Endometrial microvascular endothelial cells (primary cell): ENCODE measurements around the gene ANKRD44. TPM values are rescaled to one million over a fixed set of nuclear protein-coding genes. Genes with fewer than 3 reads are reported as not detected.
"Not testable (repeated sequence)": the region's sequence is repeated elsewhere in the genome, so short reads cannot be mapped to it uniquely, and the experiment has no call there.

Experiments used
- in situ Hi-C: cut with HindIII; loops from 2 replicates; pipeline ENCODE4 v1.10.0; 2017; ENCODE audit warnings: low sequenced_read_pairs, low pct_unique_long_range_greater_than_20kb; ENCODE audit errors: inconsistent ontology term
- total RNA-seq: library from RNA; depleted of rRNA; stranded (reverse); fragments of >200 nt; gene quantifications from one replicate; pipeline ENCODE4 v1.2.3, GENCODE V29; 2015; ENCODE audit errors: inconsistent ontology term

ANKRD44 gene
- total RNA-seq, 1 donor from 2014 or later = 1.8 TPM

DNA sequence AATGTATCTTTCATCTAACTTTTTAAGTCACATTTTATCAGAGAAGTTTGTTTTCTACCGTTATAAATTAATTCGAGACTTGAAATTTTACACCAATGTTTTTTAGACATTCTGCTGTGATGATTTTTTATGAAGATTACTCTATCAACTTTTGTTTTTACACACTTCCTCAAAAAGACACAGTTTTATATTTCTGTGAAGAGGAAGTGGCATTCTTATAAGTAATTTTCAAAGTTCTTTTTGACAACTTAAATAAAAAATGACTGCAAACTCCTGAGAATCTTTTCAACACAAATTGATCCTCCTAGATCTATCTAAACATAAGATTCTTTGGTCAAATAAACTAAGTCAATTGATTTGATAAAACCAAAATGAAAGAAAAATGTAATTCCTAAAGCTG, 13.7 kb downstream of the ANKRD44 start:
- in situ Hi-C loops = no loop called here

DNA sequence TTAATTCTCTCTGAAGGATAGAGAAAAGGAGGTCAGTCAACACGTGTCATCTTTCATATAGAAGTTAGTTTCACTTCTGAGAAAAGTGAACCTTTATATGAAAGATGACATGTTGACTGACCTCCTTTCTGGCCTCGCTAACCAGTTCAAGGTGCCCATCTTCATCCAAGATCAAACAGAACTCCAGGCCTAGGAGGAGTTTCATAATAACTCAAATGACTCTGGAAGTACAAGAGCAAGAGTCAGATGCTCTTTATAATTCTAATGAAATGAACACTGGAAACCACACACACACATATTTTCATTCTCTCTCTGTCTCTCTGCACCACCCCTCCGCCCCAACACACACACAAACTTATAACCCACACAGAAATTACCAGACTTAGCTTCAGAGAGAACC, 16.3 kb downstream of the ANKRD44 start:
- in situ Hi-C loops = no loop called here

DNA sequence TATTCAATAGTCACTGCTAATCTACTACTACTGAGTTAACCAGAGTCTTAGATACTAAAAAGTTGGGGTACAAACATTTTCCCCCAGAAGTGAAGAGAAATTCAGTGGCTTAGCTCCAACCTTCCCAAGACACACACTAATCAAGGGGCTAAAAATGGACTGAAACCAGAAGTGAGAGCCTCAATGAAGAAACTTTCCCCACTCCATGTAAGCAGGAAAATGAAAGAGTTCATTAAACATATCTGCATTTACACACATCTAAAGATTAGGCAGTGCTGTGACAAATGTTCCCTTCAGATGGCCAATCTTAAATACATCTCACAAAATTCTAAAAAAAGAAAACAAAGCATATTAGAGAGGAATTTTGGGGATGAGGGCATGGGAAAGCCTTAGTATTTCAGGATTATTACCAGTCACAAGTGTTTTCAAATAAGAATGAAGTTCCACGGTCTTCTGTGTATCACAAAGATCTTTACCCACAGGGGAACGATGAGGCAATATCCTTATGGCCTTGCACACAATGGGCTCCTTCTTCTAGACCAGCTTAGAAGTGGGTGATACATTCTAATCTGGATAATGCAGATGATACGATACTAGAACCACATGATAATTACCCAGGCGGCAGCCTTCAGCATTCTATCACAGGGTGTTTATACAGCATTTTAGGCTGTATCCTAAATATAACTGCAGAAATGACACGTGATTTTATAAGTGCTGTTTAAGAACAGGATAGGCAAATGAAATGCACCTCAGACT, 17.1 kb downstream of the ANKRD44 start:
- in situ Hi-C loops = no loop called here

- in situ Hi-C loops = no loop called here
Measured at GRCh38 chr2:197292619-197293018, 18.0 kb downstream of the ANKRD44 start.

DNA sequence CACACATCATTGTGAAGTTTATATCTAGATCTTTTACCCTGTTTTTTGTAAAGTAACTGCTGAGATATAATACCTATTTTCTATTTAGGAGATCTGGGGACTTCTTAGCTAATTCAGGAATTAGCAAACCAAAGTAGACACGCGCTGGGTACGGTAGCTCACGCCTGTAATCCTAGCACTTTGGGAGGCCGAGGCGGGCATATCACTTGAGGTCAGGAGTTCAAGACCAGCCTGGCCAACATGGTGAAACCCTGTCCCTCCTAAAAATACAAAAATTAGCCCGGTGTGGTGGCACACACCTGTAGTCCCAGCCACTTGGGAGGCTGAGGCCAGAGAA, 23.0 kb downstream of the ANKRD44 start:
- in situ Hi-C loops = not testable (repeated sequence)

DNA sequence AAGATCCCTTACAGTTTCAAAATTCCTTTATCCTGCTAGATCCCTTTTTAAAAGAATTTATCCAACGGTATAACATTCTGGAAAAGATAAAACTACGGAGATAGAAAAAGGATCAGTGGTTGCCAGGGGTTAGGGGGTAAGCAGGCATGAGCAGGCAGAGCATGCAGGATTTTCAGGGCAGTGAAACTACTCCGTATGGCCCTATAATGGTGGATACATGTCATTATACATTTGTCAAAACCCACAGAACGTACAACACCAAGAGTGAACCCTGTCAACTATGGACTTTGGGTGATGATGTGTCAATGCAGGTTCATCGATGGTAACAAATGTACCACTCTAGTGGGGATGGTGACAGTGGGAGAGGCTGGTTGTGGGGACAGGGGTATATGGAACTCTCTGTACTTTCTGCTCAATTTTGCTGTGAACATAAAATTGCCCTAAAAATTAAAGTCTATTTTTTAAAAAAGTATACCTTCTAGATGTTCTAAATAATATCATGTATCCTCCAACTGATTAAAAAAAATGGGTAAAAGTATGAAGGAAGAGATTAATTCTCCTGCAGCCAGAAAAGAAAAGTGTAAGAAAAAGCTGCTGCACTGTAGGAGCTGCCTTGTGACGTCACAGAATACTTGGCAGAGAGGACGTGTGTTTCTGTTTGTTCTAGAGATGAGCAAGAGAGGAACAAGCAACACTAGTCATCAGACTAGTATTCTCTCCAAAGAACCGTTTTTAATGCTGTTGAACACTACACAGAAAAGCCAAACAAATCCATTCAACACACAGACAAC, 23.6 kb downstream of the ANKRD44 start:
- in situ Hi-C loops = no loop called here

- in situ Hi-C loops = no loop called here
Measured at GRCh38 chr2:197285361-197285760, 25.2 kb downstream of the ANKRD44 start.

DNA sequence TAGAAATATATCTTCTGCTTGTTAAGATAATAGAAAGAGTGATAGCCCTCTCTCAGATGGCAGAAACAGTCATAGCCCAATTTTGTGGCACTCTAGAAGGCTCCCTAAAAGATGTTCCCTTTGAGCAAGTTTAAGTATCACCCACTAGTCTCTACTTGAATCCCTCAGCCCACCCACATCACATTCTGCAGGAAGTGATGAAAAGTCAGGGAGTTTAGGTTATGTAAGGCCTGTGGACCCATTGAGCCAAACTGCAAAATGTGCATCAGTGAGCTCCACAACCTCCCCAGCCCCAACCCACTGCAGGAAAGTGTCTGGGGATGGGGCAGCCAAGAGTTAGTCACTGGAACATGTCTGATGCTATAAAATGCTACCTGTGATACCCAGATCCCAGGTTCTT, 25.6 kb downstream of the ANKRD44 start:
- in situ Hi-C loops = no loop called here

DNA sequence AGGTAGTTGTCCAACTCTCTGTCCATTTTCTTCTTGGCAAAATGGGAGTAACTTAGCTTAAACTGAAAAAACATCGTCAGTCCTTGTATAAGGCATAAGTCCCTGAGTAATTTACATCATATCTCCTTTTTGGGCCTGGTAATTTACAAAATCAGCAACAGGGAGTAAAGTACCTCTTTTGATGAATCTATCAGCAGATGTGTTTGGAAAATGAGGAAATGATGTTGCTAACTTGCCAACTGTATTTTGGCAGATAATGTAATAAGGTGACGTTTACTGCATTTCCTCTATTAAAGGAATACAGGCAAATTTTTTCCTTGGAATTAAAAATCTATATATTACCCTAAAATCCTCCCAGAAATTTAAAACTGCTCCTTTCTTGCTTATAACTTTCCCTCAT, 29.2 kb downstream of the ANKRD44 start:
- in situ Hi-C loops = no loop called here

DNA sequence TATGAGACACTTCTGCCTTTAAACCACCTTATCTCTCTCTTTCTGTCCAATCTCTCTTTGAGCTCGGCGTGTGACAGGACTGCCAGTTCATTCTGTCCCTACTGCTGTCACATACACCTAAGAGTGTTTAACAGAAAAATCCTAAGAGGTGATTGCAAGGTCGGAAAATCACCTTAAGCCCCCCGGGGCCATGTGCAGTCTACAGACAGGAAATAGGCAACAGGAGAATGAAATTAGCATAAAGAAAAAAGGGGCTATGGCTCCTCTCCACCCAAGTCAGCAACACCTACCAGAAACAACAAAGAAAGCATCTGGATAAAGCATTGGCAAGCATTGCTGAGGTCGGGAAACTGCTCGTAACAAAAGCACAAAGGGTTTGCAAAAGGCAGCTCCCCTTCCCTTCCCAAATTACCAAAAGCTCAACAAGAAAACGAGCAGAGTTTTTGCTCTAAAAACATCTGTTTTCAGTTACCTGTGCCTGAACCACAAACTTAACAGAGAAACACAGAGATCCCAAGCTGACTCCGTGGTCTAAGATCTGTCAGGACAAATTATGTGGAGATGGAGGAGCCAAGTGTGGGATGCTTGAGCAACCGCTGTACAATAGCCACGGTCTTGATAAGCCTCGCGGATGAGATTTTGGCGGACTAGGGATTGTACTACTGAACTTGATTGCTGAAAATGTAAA, 30.4 kb downstream of the ANKRD44 start:
- in situ Hi-C loops = no loop called here

- in situ Hi-C loops = no loop called here
Measured at GRCh38 chr2:197278799-197279763, 31.5 kb downstream of the ANKRD44 start.

DNA sequence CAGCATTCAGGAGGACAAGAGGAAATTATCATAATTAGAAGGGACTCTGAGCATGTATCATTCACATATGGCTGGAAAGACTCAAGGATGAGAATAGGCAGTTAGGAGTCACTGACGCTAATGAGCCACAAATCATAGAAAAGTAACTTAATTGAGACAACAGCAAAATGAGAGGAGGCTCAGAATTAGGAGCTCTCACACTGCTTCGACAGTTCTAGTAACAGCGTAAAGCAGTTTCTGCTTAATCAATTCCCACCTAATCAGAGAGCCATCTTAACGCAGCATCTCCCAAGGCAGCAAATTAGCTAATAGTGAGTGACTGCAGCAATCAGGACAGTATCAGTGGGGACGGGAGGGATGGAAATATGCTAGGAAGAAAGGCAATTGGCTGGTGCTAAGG, 32.8 kb downstream of the ANKRD44 start:
- in situ Hi-C loops = no loop called here

GRCh38 chr2:197276156-197276555, 34.4 kb downstream of the ANKRD44 start:
- in situ Hi-C loops = no loop called here

- in situ Hi-C loops = no loop called here
Measured at GRCh38 chr2:197274937-197275336, 35.6 kb downstream of the ANKRD44 start.

GRCh38 chr2:197274349-197274748, 36.2 kb downstream of the ANKRD44 start:
- in situ Hi-C loops = no loop called here

DNA sequence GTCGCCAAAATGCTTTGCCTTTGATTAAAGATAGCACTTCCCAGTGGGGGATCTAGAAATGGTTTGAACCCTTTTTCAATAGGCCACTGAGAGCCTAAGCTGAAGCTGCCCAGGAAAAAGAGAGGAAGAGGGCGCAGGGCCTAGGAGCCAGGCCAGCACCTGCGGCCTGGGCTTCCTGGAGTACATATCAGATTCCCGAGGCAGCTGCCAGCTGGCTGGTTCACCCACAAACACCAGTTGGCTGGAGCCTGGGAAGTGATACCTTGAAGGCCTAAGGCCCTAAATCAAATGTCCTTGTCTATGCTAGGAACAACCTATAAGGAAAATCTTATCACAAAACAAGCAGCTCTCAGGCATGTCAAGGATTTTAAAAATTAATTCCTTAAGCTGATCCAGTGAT, 37.1 kb downstream of the ANKRD44 start:
- in situ Hi-C loops = no loop called here

GRCh38 chr2:197270601-197271000, 40.0 kb downstream of the ANKRD44 start:
- in situ Hi-C loops = no loop called here

- in situ Hi-C loops = no loop called here
Measured at GRCh38 chr2:197269815-197270214, 40.8 kb downstream of the ANKRD44 start.
